GOT3 (cell line): ENCODE measurements around the gene ESYT2.

Experiments
- DNase-seq: peaks from one replicate; lab custom pipeline; 2025; ENCODE audit warnings: mixed read lengths; lab: John Stamatoyannopoulos, UW

Gene ESYT2

DNA sequence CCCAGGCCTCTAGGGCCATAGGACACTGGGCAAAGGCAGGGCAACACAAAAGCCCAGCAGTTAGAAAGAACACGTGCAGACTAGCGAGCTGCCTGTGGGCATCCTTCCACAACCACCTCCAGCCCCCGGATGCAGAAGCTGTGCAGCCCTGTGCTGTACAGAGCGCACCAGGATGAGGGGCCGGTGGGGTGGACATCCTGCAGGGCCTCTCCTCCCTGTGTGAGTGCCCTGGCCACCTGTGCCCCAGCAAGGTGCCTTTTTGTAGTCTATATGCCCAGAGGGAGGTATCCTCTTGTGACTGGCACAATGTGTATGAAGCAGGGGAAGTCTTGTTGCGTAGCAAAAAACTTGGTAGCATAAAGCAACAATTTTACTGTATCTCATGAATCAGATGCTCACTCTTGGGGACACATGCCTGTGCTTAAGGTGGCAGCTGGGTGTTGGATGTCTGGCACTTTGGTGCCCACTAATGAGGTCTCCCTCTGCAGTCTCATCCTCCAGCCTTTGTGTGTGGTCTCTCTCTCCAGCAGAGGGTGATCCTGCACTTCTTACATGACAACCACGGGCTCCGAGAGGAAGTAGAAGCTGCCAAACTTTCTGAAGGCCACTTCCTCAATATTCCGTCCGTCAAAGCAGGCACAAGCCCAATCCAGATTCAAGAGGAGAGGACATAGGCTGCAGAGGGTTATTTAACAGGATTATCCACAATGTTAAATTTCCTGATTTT is 133.4 kb downstream of the ESYT2 start:
- DNase-seq: no peak

- no peak for DNase-seq
Measured at GRCh38 chr7:158695056-158695455, 134.3 kb downstream of the ESYT2 start.

GRCh38 chr7:158694650-158695049 is 134.7 kb downstream of the ESYT2 start:
- no peak for DNase-seq

DNA sequence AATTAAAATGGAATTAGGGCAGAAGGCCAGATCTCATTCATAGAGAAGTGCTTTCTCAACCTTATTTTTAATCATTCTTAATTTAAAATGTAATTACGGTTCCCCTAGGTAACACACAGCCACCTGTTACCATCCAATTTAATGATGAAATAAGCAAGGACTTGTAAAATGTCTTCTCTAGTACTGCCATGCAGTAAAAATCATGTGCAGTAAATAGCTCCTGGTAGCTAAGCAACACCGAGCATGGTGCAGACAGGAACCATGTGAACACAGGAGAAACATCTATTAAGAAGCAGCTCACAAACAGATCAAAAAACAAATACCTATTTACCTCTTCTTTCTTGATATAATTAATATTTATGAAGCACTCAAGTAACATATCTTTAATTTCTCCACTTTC is 139.8 kb downstream of the ESYT2 start:
- DNase-seq: no peak

DNA sequence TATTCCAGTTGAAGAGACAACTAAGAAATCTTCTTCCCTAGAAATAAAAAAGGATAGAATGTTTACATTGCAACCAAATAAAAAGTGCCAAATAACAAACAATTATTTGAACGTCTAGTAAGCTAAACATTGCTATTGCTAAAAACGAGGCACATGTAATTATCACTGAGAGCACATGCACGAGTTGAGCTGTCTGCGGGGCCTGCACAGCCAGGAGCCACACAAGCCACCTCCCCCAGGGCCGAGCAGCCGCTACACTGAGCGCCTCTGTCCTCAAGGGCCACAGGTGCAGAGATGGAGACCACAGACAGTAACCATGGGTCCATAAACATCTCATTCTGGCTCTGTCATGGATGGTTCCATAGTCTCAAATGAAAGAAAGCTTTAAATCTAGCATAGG is 141.9 kb downstream of the ESYT2 start:
- no peak for DNase-seq

- no peak for DNase-seq
Measured at GRCh38 chr7:158685693-158686092, 143.6 kb downstream of the ESYT2 start.

- no peak for DNase-seq
Measured at GRCh38 chr7:158684329-158684728, 145.0 kb downstream of the ESYT2 start.

DNA sequence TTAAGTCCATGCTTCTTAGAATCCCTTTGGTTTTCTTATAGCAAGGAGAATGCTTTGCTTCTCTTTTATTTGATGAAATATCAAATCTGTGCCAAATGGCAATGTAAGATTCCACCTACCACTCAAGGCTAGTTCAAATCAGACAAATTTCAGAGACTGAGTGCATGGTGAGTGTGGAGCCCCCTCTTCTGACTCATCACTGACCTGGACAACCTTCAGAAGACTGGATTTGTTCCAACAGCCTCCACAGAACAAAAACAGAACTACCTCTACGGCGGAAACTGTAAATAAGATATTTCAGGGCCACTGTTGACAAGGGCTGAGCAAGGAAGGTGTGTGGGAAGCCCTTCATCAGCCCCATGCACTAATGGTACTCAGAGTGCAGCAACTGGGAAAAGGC is 145.8 kb downstream of the ESYT2 start:
- DNase-seq: no peak

DNA sequence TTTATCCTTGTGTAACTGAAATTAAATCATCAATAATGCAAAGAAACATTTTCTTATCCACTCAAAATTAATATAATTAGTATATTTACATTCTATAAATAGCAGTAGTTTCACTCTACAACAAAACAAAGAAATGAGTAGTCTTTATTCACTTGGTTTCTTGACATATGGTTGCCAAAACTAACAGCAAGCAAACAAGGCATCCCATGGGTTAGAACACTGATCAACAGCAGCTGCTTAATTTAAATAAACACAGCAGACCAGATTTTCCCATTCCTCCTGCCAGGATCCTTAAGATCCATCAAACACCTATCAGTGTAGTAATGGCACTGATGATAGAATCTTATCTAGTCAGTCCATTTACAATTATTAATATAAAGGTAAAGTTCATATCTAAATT is 146.9 kb downstream of the ESYT2 start:
- no peak for DNase-seq
